Right atrium auricular region (tissue), 2 donors: ENCODE measurements around the gene ITPR1. TPM values are rescaled to one million over a fixed set of nuclear protein-coding genes. Genes with fewer than 3 reads are reported as not detected.

Source experiments
- DNase-seq: peaks from one replicate; pipeline ENCODE4 v3.0.0-alpha.2; 2019; ENCODE audit warnings: low spot score
- H3K27ac ChIP-seq, 2 donors: fragments of 200-600 bp; sonication (generic); 1 replicate in 1 of 2; 2 replicates in 1 of 2; pipeline ENCODE4 v1.5.1; 2016 to 2019
- H3K27me3 ChIP-seq, 2 donors: fragments of 200-600 bp; sonication (generic); one replicate each; pipeline versions ENCODE4 v1.5.1 to v1.6.0; 2017 to 2019
- H3K36me3 ChIP-seq: fragments of 200-600 bp; sonication (generic); one replicate; pipeline ENCODE4 v1.5.1; 2016
- H3K4me1 ChIP-seq, 2 donors: fragments of 200-600 bp; sonication (generic); one replicate each; pipeline versions ENCODE4 v1.5.1 to v1.6.0; 2017 to 2019
- H3K4me3 ChIP-seq, 2 donors: fragments of 200-600 bp; sonication (generic); 1 replicate in 1 of 2; 2 replicates in 1 of 2; pipeline ENCODE4 v1.5.1; 2017 to 2019; ENCODE audit warnings: mild to moderate bottlenecking in 1 of 2, moderate library complexity in 1 of 2
- H3K9me3 ChIP-seq, 2 donors: fragments of 200-600 bp; sonication (generic); one replicate each; pipeline ENCODE4 v1.5.1; 2019
- CTCF ChIP-seq, 2 donors: fragments of 200-600 bp; sonication (generic); IDR thresholded peaks; one replicate each; pipeline ENCODE4 v1.5.1; 2019; ENCODE audit warnings: antibody characterized with exemption in 2 of 2
- total RNA-seq, 2 donors: library from RNA; depleted of rRNA; stranded (reverse); fragments of >200 nt; gene quantifications; one replicate each; pipeline ENCODE4 v1.1.0, GENCODE V29; 2016

The ITPR1 gene
- total RNA-seq, 2 donors from 2014 or later, result 36.7 to 42.5 TPM

- H3K9me3 ChIP-seq, result no peaks in the 10 kb centered on the region
Measured at GRCh38 chr3:4581124-4581424, 87.9 kb downstream of the ITPR1 start.

GRCh38 chr3:4581498-4581897 lies 88.3 kb downstream of the ITPR1 start:
- Histone ChIP-seq H3K36me3 (no peaks in the 10 kb centered on the region), H3K9me3 (no peaks in the 10 kb centered on the region), H3K4me3 (no peak overlapping the region), H3K27ac (peak overlapping the region; percentile 74 to 80), H3K4me1 (peaks cover 0 to 56% of the 10 kb centered on the region in 2 donors), H3K27me3 (no peaks in the 10 kb centered on the region)
- no peak for DNase-seq
- no peak for TF ChIP-seq CTCF (IDR thresholded peaks at IDR 0.05)

More at GRCh38 chr3:4581124-4581424, 87.9 kb downstream of the ITPR1 start:
- peaks cover 0 to 56% of the 10 kb centered on the region in 2 donors for H3K4me1 ChIP-seq
- no peak for DNase-seq
- no peak overlapping the region for H3K4me3 ChIP-seq
- H3K27me3 ChIP-seq, result no peaks in the 10 kb centered on the region
- TF ChIP-seq CTCF (IDR thresholded peaks at IDR 0.05), result no peak
- peak overlapping the region; percentile 74 to 80 for H3K27ac ChIP-seq
- H3K36me3 ChIP-seq, result no peaks in the 10 kb centered on the region

- H3K4me3 ChIP-seq, result no peak overlapping the region
- no peak for TF ChIP-seq CTCF (IDR thresholded peaks at IDR 0.05)
- H3K36me3 ChIP-seq, result no peaks in the 10 kb centered on the region
- H3K27me3 ChIP-seq, result no peaks in the 10 kb centered on the region
- H3K27ac ChIP-seq, result peak overlapping the region; percentile 74 to 80
- no peak for DNase-seq
- H3K4me1 ChIP-seq, result peaks cover 0 to 61% of the 10 kb centered on the region in 2 donors
- H3K9me3 ChIP-seq, result no peaks in the 10 kb centered on the region
Measured at GRCh38 chr3:4581920-4582611, 88.9 kb downstream of the ITPR1 start.

- Histone ChIP-seq H3K4me3 (no peak overlapping the region), H3K36me3 (no peaks in the 10 kb centered on the region), H3K9me3 (no peaks in the 10 kb centered on the region), H3K27ac (peak overlapping the region; percentile 74 to 80), H3K4me1 (peaks cover 0 to 67% of the 10 kb centered on the region in 2 donors), H3K27me3 (no peaks in the 10 kb centered on the region)
- no peak for TF ChIP-seq CTCF (IDR thresholded peaks at IDR 0.05)
- no peak for DNase-seq
Measured at GRCh38 chr3:4582624-4583023, 89.5 kb downstream of the ITPR1 start.

GRCh38 chr3:4583416-4583815 lies 90.3 kb downstream of the ITPR1 start:
- Histone ChIP-seq H3K4me1 (peaks cover 5 to 74% of the 10 kb centered on the region in 2 donors), H3K27me3 (no peaks in the 10 kb centered on the region), H3K4me3 (no peak overlapping the region), H3K27ac (peak overlapping the region; percentile 74 to 80), H3K36me3 (no peaks in the 10 kb centered on the region), H3K9me3 (no peaks in the 10 kb centered on the region)
- no peak for TF ChIP-seq CTCF (IDR thresholded peaks at IDR 0.05)
- DNase-seq, result no peak
